ENCODE measurements around the gene MYO1D. TPM values are rescaled to one million over a fixed set of nuclear protein-coding genes. Genes with fewer than 3 reads are reported as not detected.

MYO1D gene
- total RNA-seq, 3 donors from 2014 or later, result 166 to 495 (median 256) TPM

DNA sequence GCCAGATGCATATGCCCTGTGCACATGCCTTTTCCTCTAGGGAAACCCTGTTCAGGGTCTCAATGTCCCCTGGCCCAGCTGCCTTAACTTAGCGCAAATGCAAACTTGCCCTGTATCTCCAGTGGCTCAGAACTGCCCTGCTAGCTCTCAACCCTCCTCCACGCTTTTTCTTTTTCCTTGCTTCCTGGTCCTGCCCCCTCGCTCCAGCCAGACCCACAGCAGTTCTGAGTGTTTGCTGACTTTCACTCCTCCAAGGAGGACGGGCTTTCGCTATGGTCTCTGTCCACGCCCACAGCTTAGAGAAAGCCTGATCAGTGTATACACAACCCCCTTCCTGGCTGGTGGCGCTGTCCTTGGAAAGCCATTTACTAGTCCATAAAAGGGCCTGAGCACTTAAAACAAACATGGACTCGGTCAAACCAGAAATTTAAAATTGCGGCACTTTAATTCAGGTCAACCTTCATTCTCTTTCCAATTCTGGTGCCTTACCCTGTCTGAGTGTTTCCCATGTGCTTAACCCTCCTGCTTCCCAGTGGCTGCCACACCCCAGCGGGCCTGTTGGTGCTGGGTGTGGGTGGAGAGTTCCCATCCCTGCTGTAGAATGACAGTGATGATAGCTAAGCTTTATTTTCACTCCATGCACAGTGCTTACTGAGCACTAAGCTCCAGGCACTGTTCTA, 35.4 kb upstream of the MYO1D start:
- peak; percentile 92 for ATAC-seq
- intact Hi-C loops (cut with DNase I, micrococcal nuclease), result no loop called here
- peaks cover 37% of the 10 kb centered on the region for H3K4me1 ChIP-seq (ENCODE audit: low read depth)
- TF ChIP-seq, protein P1, sequence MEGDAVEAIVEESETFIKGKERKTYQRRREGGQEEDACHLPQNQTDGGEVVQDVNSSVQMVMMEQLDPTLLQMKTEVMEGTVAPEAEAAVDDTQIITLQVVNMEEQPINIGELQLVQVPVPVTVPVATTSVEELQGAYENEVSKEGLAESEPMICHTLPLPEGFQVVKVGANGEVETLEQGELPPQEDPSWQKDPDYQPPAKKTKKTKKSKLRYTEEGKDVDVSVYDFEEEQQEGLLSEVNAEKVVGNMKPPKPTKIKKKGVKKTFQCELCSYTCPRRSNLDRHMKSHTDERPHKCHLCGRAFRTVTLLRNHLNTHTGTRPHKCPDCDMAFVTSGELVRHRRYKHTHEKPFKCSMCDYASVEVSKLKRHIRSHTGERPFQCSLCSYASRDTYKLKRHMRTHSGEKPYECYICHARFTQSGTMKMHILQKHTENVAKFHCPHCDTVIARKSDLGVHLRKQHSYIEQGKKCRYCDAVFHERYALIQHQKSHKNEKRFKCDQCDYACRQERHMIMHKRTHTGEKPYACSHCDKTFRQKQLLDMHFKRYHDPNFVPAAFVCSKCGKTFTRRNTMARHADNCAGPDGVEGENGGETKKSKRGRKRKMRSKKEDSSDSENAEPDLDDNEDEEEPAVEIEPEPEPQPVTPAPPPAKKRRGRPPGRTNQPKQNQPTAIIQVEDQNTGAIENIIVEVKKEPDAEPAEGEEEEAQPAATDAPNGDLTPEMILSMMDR (IDR thresholded peaks at IDR 0.05), result peak; percentile 32
- H3K4me3 ChIP-seq, result no peak overlapping the region
- DNase-seq, result peak; percentile 84 to 90 (median 88)
- no peaks in the 10 kb centered on the region for H3K9me3 ChIP-seq
- no peaks in the 10 kb centered on the region for H3K36me3 ChIP-seq (ENCODE audit: low read depth)

DNA sequence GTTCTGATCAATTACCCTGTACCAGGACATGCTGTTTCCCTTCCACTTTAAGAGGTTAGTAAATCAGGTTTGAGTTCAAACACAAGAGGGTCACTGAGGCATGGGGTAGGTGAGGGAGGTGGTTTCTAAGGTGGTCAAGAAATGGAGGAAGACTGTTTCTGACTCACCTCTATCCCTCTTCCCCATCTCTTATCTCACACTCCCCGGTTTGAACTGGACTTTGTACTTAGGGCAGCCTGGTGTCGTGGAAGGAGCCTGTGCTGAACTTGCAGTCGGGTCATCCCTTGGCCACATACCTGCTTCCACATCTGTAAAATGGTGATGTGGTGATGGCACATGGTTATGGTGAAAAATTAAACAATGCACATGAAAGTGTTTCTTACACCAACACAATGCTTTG, 33.8 kb upstream of the MYO1D start:
- intact Hi-C loops (cut with DNase I, micrococcal nuclease), result no loop called here
- ATAC-seq (peak; percentile 54), DNase-seq (peak in 2 of 3 donors; percentile 44 to 53)
- peaks cover 38% of the 10 kb centered on the region for H3K4me1 ChIP-seq (ENCODE audit: low read depth)
- H3K36me3 ChIP-seq (ENCODE audit: low read depth), result no peaks in the 10 kb centered on the region
- TF ChIP-seq, protein P1 (IDR thresholded peaks at IDR 0.05), result no peak
- H3K9me3 ChIP-seq, result no peaks in the 10 kb centered on the region
- H3K4me3 ChIP-seq, result no peak overlapping the region

DNA sequence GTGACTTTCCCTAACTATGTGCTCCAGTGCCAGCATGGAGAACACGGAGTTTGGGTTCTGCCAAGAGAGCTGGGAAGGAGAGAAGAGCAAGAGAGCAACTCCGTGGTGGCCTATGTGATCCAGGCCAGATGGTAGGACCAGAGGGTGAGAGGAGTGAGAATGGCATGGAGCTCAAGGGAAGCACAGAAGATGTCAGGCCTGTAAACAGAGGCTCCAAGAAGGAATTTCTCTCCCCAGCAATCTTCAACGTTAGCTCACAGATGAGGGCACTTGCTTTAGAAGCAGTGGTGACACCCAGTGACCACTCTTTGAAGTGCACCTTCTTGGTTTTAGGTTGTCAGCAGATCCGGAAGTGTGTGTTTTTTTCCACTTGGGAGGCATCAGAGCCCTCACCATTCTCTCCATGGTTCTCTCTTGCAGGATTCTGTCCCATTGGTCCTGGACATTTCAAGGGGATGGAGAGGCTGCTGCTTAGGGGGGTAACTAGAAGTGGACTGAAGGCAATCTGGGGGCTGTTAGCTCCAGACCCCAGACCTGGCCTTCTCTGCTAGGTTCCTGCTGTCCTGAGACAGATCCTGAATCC, 33.0 kb upstream of the MYO1D start:
- peak in 2 of 3 donors; percentile 60 to 98 for DNase-seq
- Histone ChIP-seq H3K4me1 (ENCODE audit: low read depth) (peaks cover 43% of the 10 kb centered on the region), H3K36me3 (ENCODE audit: low read depth) (no peaks in the 10 kb centered on the region), H3K9me3 (no peaks in the 10 kb centered on the region), H3K4me3 (no peak overlapping the region)
- TF ChIP-seq, protein P1 (IDR thresholded peaks at IDR 0.05), result peak; percentile 72
- intact Hi-C loops (cut with DNase I, micrococcal nuclease), result no loop called here
- peak; percentile 72 for ATAC-seq

DNA sequence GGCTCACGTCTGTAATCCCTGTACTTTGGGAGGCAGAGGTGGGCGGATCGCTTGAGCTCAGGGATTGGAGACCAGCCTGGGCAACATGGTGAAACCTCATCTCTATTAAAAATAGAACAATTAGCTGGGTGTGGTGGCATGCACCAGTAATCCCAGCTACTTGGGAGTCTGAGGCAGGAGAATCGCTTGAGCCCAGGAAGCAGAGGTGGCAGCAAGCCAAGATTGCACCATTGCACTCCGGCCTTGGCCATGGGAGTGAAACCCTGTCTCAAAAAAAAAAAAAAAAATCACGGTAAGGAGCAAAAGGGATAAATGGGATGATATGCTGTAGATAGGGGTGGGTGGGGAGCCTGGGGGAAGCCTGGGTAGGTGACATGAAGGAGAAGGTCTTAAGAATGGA, 30.7 kb upstream of the MYO1D start:
- no peaks in the 10 kb centered on the region for H3K9me3 ChIP-seq
- no peaks in the 10 kb centered on the region for H3K36me3 ChIP-seq (ENCODE audit: low read depth)
- intact Hi-C loops (cut with DNase I, micrococcal nuclease), result no loop called here
- H3K4me3 ChIP-seq, result no peak overlapping the region
- ATAC-seq (no peak), DNase-seq (peak in 2 of 3 donors; percentile 37 to 46)
- TF ChIP-seq, protein P1 (IDR thresholded peaks at IDR 0.05), result no peak
- peaks cover 41% of the 10 kb centered on the region for H3K4me1 ChIP-seq (ENCODE audit: low read depth)

DNA sequence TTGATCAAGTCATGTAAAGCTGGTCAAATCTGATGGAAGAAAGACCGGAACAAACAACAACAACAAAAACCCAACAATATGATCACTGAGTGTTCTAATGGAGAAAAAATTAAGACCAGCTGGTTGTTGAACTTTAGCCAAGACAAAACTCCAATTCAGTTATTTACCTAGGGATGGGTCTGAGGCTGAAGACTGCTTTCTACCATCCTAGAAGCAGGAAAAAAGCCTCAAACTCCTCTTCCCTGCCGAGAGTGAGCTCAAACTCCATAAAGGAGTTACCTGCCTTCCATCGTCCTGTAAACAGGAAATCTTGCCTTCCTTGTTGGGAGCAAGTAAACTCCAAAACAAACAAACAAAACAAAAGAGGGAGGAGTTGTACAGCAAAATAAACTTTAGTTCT, 28.0 kb upstream of the MYO1D start:
- Histone ChIP-seq H3K4me3 (no peak overlapping the region), H3K9me3 (no peaks in the 10 kb centered on the region), H3K4me1 (ENCODE audit: low read depth) (peaks cover 16% of the 10 kb centered on the region), H3K36me3 (ENCODE audit: low read depth) (no peaks in the 10 kb centered on the region)
- intact Hi-C loops (cut with DNase I, micrococcal nuclease), result no loop called here
- TF ChIP-seq, protein P1 (IDR thresholded peaks at IDR 0.05), result no peak
- ATAC-seq (peak; percentile 39), DNase-seq (no peak)
